C4-2B (cell line): Measurements from ENCODE around the gene SERPINA9.

Experiments used
- H3K27ac ChIP-seq: fragments of 450-650 bp; 2 replicates; pipeline ENCODE4 v1.5.1; 2017
- CTCF ChIP-seq: fragments of 450-650 bp; conservative IDR thresholded peaks from 2 replicates; pipeline ENCODE4 v1.5.1; 2017; ENCODE audit warnings: mild to moderate bottlenecking
- ZFX ChIP-seq: fragments of 450-650 bp; IDR thresholded peaks from 2 replicates; pipeline ENCODE4 v1.6.1; 2017

The SERPINA9 gene, protein sequence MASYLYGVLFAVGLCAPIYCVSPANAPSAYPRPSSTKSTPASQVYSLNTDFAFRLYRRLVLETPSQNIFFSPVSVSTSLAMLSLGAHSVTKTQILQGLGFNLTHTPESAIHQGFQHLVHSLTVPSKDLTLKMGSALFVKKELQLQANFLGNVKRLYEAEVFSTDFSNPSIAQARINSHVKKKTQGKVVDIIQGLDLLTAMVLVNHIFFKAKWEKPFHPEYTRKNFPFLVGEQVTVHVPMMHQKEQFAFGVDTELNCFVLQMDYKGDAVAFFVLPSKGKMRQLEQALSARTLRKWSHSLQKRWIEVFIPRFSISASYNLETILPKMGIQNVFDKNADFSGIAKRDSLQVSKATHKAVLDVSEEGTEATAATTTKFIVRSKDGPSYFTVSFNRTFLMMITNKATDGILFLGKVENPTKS

DNA sequence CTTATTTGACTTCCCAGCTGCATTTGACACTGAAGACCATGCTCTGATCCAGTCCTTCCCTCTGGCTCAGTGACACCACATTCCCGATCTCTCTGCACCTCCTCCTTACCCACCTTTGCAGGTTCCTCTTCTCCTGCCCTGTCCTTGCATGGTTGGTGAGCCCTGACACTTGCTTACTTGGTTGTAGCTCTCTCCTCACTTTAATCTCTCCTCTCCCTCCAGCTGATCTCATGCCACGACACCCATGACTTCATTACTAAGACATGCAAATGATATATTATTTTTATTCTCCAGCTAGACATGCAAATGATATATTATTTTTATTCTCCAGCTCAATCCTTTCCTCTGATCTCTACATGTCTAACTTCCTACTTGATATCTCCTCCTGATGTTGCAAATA, at the start of gene SERPINA9:
Gene SERPINA9, minus strand, starts transcription at position 175 of the 400 bp plus-strand sequence. CDS start 6,357 bp downstream, outside the sequence.
- H3K27ac ChIP-seq, result no peak within 1 kb of the TSS
- TF ChIP-seq ZFX, result no peak
- TF ChIP-seq CTCF, result no peak

DNA sequence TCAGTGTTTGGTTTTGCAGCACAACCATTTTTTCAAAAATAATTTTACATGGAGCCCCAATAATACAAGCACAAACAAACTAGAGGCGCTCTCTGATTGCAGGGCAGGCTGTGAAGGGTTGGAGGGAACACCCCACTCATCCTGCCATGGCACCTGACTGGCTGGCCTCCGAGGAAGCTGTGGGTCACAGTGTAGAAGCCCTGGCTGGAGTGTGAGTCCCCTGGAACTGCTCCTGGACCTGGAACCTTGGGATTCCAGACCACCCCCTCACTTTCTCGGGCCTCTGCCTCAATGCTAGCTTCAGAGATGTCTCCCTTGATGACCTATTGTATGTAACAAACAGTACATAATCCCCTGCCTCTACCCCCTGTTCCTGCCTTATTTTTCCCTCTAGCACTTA, 48.1 kb upstream of the SERPINA9 start:
- no peak overlapping the region for H3K27ac ChIP-seq
- no peak for TF ChIP-seq ZFX
- TF ChIP-seq CTCF, result no peak

GRCh38 chr14:94523265-94523664, 47.3 kb upstream of the SERPINA9 start:
- TF ChIP-seq CTCF, result no peak
- no peak for TF ChIP-seq ZFX
- H3K27ac ChIP-seq, result no peak overlapping the region

GRCh38 chr14:94522115-94522724, 46.2 kb upstream of the SERPINA9 start:
- no peak overlapping the region for H3K27ac ChIP-seq
- TF ChIP-seq CTCF, result no peak
- TF ChIP-seq ZFX, result no peak

DNA sequence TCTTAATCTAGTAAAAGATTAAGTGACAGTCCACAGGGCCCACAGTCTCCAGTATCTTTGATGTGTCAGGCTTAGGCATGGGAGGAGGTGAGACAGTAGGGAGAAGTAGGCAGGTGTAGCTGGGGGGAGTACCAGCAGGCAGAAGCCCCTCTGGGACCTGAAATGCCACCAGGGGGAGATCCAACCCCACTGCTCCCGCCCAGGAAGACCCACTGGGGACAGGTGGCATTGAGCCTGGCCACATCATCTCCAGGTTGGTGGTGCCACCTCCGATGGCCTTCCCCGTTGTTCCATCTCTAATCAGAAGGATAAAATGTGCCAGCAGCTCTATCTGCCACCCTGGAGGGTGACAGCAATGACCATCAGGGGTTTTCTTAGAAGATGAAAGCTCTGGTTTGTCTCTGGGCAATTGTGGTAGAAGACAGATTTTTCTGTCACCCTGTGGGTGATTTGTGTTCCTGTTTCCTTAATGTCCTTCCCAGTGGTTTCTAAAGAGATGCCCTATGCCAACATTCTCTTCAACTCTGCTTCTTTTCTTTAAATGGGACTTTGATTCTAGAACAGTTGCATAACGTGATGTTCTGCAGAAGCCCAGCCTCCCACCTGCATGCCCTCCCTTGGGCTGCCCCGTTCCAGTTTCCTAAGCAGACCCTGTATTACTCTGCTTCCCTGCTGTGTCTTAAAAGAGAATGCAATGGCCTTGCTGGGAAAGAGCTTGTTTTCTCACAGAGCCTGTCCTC, 45.5 kb upstream of the SERPINA9 start:
- TF ChIP-seq ZFX, result no peak
- TF ChIP-seq CTCF, result no peak
- no peak overlapping the region for H3K27ac ChIP-seq

- no peak overlapping the region for H3K27ac ChIP-seq
- TF ChIP-seq CTCF (no peak), ZFX (no peak)
Observed at GRCh38 chr14:94517641-94518257, 41.8 kb upstream of the SERPINA9 start.
